ENCODE data around the gene PTPRR. TPM values are rescaled to one million over a fixed set of nuclear protein-coding genes. Genes with fewer than 3 reads are reported as not detected.

PTPRR gene
- total RNA-seq, 1 donor: not detected

DNA sequence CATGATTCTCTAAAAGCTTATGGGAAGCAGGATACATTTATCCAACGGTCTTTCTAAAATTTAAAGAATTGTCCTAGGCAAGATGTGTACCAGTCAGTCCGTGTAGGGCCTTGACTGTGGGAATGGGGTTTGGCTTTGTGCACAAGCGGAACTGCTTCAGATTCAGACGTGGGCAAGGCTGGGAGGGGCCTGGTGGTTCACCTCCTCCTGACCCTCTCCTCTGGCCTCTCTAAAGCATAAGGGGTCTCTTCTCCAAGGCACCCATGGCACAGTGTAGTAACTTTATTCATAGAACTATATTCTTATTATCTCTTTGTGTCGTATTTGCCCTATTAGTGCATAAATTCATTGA is 162.1 kb downstream of the PTPRR start:
- TF ChIP-seq, protein P1, sequence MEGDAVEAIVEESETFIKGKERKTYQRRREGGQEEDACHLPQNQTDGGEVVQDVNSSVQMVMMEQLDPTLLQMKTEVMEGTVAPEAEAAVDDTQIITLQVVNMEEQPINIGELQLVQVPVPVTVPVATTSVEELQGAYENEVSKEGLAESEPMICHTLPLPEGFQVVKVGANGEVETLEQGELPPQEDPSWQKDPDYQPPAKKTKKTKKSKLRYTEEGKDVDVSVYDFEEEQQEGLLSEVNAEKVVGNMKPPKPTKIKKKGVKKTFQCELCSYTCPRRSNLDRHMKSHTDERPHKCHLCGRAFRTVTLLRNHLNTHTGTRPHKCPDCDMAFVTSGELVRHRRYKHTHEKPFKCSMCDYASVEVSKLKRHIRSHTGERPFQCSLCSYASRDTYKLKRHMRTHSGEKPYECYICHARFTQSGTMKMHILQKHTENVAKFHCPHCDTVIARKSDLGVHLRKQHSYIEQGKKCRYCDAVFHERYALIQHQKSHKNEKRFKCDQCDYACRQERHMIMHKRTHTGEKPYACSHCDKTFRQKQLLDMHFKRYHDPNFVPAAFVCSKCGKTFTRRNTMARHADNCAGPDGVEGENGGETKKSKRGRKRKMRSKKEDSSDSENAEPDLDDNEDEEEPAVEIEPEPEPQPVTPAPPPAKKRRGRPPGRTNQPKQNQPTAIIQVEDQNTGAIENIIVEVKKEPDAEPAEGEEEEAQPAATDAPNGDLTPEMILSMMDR (IDR thresholded peaks at IDR 0.05; ENCODE audit: insufficient read depth, low read depth, low read length): no peak
- DNase-seq (ENCODE audit: low read depth): no peak
- H3K4me3 ChIP-seq (ENCODE audit: low read depth, low read length): no peak overlapping the region

DNA sequence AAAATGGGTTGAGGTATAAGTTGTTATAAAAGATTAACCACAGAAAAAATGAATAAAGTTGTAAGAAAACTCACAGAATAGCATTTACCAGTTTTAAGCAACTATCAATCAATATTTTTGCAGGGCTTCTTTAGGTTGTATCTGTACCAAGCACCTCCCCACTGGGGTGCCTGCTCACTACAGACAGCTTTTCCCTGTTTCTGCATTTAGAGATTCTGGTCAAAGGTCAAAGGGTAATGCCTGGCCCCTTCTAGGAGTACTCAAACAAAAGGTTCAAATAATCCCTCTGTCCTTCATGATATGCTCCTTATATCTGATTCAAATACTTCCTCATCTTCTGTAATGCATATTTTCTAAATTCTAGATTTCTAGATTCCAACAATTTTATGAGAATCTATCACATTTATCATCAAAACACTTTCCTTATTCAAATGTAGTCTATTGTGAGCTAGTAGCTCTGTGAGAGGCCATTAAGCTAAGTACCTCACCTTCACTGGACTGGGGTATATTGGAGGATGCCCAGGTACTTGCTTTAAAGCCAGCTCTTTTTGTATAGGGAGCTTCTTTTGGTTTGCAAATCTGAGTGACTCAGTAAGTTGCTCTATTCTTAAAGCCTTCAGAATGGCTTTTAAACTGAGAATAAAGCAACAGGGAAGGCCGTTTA is 162.6 kb downstream of the PTPRR start:
- TF ChIP-seq, protein P1 (IDR thresholded peaks at IDR 0.05; ENCODE audit: insufficient read depth, low read depth, low read length): no peak
- DNase-seq (ENCODE audit: low read depth): no peak

DNA sequence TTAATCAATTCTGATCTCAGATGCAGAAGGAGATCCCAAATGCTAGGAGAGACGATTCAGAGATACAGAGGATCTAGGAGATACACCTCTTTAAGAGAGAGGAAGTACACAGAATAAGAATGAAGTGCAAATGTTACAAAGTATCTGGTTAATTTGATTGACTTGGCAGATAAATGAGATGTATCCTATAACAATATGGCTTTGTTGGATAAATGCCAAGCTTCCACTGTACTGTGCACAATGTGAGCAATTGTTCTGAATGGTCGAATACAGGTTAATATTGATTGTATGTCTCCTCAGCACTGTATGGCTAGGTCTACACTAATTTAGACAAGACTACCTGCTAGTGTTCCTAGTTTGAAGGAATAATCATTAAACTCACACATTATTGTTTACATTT is 163.7 kb downstream of the PTPRR start:
- DNase-seq (ENCODE audit: low read depth): no peak
- no peak overlapping the region for H3K4me3 ChIP-seq (ENCODE audit: low read depth, low read length)
- TF ChIP-seq, protein P1 (IDR thresholded peaks at IDR 0.05; ENCODE audit: insufficient read depth, low read depth, low read length): no peak

More for the DNA sequence above, 162.6 kb downstream of the PTPRR start:
- H3K4me3 ChIP-seq (ENCODE audit: low read depth, low read length): no peak overlapping the region

DNA sequence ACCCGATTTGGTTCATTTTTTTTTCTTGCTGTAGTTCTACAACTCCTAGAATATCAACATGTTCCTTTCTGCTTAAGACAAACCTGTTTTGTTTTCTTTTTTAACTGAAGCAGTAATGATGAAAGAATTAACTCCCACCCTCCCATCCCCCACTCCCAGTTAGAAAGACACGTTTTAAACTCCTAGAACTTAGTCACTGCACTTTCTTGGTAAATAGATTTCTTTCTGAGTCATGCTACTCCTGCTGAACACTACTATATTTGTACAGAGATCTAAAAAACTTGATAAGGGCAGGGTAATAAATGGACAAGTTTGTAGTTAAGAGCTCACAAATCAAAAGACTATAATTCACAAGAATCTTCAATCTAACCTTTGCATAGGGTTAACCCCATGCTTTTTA is 164.4 kb downstream of the PTPRR start:
- peak; percentile 65 for DNase-seq (ENCODE audit: low read depth)
- TF ChIP-seq, protein P1 (IDR thresholded peaks at IDR 0.05; ENCODE audit: insufficient read depth, low read depth, low read length): no peak
- no peak overlapping the region for H3K4me3 ChIP-seq (ENCODE audit: low read depth, low read length)

DNA sequence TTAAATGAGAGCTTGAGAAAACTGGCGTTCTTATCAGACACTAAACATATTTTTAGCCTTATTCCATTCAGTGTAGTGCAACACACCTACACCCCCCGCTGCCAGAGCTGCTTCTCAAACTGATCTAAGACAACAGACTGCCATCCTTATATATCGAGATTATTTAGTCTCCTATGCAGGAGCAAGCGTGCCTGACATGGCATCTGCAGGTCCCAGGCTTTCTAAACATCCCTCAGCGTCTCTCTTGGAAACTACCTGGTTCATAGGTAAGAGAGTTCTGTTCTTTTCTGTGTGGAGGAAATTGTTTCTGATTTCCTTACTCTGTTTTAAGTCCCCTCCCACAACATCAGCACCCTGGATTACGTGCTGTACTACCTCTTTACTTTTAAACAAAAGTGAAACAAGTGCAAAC is 166.2 kb downstream of the PTPRR start:
- DNase-seq (ENCODE audit: low read depth): no peak
- H3K4me3 ChIP-seq (ENCODE audit: low read depth, low read length): peak overlapping the region; percentile 14
- TF ChIP-seq, protein P1 (IDR thresholded peaks at IDR 0.05; ENCODE audit: insufficient read depth, low read depth, low read length): no peak

DNA sequence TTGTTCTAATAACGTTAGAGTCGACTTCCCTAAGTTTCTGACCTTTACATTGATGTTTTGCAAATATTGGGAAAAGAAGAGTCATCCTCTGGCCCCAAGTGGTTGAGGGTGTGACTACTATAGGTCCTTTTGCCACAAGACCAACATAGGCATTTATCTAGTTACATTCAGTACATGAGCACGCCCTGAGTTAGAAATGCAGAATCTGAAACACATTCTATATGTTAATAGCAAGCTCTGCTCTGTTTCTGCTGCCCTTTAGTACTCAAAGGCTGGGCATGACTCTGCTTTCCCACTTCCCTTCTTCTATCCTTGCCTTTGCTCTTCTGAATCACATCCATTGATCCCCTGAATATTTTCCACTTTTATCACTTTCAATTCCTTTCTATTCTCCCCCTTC is 168.2 kb downstream of the PTPRR start:
- no peak for DNase-seq (ENCODE audit: low read depth)
- no peak overlapping the region for H3K4me3 ChIP-seq (ENCODE audit: low read depth, low read length)
- TF ChIP-seq, protein P1 (IDR thresholded peaks at IDR 0.05; ENCODE audit: insufficient read depth, low read depth, low read length): no peak

DNA sequence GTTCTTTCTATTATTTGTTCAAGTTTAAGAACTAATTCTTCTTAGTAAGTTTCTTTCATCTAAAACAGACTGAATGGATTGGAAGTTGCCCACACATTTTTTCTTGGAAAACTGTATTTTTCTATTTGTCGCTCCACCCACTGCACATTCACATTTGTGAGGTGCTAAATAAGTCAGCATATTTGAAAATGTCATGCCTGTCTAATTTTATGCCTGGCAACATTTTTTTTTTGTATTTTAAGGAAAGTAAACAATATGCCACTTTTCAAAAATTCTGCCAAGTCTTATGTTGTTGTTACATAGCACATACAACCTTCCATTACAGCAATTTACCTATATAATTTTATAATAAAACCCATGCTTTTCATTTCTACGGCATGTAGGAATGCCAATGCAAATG is 170.6 kb downstream of the PTPRR start:
- DNase-seq (ENCODE audit: low read depth): no peak
- H3K4me3 ChIP-seq (ENCODE audit: low read depth, low read length): no peak overlapping the region
- TF ChIP-seq, protein P1 (IDR thresholded peaks at IDR 0.05; ENCODE audit: insufficient read depth, low read depth, low read length): no peak

All from fibroblast of villous mesenchyme (primary cell).